NOMO-1 treated with dmso at 0.1 percent for 144 hours (cell line): ENCODE measurements around the gene CACNA1H.
"Not testable (repeated sequence)": the region's sequence is repeated elsewhere in the genome, so short reads cannot be mapped to it uniquely, and the experiment has no call there.

ENCODE experiments used
- DNase-seq: peaks from one replicate; lab custom pipeline; 2025; ENCODE audit not compliant: unreplicated experiment; lab: John Stamatoyannopoulos, UW

The CACNA1H gene

DNA sequence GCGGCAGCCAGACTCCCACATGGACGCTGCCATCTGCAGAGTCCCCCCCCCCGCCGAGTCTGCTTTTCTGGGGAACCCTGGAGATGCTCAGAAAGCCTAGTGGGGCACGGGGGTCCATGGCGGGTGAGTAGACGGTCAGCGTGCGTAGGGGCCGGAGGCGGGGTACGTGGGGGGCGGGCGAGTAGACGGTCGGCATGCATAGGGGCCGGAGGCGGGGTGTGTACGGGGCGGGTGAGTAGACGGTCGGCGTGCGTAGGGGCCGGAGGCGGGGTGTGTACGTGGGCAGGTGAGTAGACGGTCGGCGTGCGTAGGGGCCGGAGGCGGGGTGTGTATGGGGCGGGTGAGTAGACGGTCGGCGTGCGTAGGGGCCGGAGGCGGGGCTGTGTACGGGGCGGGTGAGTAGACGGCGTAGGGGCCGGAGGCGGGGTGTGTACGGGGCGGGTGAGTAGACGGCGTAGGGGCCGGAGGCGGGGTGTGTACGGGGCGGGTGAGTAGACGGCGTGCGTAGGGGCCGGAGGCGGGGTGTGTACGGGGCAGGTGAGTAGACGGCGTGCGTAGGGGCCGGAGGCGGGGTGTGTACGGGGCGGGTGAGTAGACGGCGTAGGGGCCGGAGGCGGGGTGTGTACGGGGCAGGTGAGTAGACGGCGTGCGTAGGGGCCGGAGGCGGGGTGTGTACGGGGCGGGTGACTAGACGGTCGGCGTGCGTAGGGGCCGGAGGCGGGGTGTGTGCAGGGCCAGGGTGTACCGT is 32.7 kb downstream of the CACNA1H start:
- not testable (repeated sequence) for DNase-seq

DNA sequence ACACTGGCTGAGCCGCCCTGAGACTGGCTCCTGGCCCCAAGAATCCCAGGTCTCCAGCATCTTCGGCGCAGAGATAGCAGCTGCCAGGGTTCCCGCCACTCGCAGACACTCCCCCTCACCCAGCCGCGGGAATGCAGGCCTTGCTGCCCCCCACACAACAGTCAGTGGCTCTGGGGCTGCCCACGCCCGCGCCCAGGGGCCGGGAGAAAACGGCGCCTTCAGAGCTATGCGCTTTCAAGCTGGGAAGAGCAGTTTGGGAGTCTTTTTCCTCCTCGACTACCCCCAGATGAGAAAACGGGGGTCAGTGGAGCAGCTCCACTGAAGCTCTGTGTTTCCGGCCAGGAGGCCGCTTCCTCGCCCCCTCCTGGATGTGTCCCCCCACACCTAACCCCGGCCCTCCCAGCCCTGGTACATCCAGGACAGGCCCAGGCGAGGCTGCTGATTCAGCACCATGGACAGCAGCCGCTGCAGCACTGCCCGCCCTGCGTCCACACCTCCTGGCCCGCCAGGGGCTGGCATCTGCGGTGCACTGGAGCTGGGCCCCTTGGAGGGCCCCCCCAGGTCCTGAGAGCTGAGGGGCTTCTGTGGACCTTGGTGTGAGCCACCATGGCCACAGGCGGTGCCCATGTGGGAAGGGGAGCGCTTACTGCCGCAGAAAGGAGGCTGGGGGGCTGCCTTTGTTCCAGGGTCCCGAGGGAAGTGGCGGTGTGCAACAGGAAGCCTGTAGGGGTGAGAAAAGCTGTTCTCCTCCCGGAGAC is 35.7 kb downstream of the CACNA1H start:
- DNase-seq: no peak

DNA sequence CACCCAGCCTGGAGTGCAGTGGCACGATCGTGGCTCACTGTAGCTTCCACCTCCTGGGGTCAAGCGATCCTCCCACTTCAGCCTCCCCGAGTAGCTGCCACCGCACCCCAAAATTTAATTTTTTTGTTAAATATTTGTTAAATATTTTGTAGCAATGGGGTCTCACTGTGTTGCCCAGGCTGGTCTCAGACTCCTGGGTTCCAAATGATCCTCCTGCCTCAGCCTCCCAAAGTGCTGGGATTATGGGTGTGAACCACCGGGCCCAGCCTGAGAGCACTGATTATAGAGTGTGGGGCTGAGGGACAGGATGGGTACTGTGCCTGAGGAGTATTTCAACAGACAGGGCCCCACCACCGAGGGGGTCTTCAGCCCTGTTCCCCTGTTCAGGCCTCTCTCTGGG is 36.5 kb downstream of the CACNA1H start:
- DNase-seq: no peak

DNA sequence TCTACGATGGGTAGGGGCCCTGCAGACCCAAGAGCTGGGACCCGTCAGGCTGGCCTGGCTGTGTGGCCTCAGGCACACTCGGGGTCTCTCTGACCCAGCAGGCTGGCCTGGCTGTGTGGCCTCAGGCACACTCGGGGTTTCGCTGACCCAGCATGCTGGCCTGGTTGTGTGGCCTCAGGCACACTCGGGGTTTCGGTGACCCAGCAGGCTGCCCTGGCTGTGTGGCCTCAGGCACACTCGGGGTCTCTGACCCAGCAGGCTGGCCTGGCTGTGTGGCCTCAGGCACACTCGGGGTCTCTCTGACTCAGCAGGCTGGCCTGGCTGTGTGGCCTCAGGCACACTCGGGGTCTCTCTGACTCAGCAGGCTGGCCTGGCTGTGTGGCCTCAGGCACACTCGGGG is 37.9 kb downstream of the CACNA1H start:
- DNase-seq: not testable (repeated sequence)

DNA sequence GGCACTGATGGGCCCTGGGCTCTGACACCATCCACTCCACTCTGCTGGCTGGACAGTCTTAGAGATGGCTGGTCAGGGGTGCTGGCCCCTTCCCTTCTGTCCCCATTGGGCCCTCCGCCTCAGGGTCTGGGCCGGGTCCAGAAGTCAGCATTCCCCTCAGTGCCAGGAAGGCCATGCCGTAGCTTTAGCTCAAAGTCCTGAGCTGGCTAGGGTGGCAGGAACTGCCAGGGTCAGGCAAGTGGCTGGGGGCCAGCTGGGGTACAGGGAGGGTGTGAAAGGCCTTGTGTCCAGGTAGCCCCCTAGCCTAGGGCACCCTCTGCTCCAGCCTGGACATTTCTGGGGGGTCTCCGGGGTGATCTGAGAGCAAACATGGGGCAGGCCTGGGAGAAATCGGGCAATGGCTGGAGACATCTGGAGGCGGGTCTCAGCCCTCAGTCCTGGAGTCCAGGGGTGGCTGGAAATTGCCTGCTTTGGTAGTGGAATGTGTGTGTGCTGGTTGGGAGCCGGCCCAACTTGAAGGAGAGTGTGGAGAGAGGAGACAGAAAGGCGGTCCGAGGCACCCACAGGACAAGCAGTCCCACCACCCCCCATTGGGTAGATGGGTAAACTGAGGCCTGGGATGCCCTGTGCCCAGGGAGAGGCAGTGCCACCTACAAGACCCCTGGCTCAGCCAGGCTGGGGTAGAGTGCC is 39.6 kb downstream of the CACNA1H start:
- no peak for DNase-seq

DNA sequence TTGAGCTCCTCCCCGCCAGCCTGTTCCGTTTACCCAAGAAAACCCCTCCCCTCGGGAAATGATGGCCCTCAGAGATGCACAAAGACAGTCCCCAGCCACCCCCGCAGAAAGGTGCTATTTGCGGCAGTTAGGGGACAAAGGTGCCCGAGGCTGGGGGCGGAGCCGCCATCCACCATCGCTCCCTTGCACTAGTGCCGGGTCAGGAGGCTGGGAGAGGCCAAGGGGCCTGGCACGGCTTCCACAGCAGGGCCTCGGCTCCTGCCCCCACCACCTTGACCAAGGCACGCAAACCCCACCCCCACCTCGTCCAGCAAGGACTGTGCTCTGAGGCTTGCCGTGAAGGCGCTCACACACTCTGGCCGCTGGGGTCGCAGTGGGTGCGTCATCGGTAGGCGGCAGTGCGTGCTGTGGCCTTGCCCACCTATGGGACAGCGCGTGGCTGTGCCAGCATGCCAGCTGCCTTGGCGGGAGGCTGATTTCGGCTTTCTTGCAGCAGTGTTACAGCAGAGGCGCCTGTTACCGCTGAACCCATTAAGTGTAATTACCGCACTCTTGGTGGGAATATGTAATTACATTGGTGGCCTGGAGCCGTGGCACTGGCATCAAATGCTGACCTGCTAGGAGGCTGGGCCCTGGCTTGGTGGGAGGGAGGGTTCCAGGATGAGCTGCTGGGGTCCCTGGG is 40.4 kb downstream of the CACNA1H start:
- DNase-seq: no peak

DNA sequence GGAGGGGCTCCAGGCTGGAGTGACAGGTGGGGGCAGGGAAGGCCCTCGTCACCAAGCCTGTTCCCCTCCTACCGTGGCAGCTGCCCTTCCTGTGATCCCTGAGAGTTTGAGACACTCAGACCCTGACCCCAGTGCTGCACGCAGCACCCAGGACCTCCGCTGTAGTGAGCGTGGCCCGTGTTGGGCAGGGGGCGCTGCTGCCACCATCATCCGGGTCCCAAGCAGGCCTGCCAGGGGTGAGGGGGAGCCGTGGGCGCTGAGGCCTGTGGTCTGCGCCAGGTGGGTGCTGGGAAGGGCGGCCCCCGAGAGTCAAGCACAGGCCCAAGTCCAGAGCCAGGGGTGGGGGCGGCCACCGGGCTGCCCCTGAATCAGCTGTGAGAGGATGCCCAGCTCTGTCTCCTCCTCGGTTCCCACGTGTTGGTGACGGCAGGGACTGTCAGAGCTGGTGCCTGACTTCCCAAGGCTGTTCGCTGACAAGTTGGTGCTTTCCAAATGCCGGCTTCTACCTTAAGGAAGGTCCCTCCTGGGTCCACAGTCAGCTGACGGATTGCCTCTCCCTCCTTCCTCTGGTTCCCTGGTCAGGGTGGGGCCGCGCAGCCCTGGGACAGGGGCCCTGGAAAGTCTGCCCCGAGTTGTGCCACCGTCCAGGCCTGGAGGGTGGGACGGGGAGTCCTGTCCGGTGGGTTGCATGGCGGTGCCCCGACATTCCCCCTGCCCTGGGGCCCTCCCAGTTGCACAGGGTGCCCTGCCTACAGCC is 41.1 kb downstream of the CACNA1H start:
- no peak for DNase-seq

DNA sequence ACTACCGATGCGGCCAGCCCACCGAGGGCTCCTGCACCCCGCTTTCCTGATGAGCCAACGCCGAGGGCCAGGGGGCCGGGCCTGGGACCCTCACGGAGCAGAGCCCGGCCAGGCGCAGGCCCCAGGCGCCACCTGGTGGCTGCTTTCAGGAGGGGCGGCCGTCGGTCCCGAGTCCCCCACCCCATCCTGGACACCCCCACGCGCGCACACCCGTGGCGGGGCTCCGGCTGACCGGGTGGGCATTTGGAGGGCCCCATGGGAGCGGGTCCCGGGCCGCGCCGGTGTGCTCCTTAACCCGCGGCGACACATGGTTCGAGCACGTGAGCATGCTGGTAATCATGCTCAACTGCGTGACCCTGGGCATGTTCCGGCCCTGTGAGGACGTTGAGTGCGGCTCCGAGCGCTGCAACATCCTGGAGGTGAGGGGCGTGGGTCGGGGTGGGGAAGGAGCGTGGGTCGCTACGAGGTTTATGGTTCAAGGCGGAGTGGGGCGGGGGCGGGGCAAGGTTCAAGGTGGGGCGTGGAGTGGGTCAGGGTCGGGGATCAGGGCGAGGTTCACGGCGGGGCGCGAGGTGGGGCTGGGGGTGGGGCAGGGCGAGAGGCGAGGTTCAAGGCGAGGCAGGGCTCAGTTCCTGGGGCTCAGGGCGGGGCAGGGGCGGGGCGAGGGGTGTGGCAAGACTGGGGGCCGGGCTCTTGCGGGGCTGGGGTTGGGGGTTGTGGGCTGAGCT is 41.9 kb downstream of the CACNA1H start:
- DNase-seq: no peak

DNA sequence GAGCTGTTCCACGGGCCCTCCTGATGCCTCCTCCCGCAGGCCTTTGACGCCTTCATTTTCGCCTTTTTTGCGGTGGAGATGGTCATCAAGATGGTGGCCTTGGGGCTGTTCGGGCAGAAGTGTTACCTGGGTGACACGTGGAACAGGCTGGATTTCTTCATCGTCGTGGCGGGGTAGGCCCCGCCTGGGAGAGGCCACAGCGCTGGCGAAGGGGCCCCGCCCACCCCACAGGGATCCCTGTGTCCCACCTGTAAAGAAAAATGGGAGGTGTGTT is 42.4 kb downstream of the CACNA1H start:
- no peak for DNase-seq

DNA sequence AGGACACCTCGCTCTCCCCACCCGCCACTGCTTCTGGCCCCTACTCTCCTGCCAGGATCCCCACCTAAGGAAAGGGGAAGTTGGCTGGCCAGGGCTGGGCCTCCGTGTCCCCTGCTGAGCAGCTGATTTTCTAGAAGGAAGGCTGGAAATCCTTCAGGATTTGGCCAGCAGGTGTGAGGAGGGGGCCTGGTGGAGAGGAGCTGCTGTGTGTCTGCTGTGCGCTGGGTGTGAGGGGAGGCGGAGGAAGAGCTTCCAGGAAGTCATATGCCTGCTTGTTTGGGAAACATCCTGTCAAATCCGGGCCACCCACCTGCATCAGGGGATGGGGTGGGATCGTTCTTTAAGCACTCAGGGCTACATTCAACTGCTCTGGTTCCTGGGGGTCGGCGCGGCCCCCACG is 43.6 kb downstream of the CACNA1H start:
- no peak for DNase-seq

DNA sequence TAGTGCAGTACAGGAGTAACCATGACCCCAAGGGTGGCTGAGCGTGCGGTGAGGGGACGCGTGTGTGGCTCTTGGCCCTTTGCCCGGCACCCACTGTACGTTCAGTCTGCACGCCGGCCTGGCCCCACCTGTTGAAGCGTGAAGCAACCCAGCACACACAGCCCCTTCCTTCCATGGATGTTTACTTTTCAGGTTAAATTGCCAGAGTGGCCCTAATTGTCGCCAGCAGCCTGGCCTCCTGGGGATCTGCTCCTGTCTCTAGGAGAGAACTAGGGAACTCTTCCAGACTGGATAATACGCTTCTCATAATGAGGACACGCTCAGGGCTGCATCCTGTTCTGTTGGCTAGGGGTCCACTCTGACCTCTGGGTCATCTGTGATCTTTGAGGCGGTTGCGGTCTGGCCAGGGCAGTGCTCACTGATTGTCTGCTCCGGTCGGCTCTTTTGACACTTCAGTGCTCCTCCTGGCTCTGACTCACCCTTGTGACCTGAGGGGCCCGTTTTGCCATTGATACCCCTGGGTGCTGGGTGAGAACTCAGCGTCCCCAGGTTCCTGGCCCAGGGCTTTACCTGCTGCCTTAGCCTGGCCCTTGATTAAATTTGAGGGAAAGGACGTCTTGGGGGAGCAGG is 44.4 kb downstream of the CACNA1H start:
- DNase-seq: no peak

DNA sequence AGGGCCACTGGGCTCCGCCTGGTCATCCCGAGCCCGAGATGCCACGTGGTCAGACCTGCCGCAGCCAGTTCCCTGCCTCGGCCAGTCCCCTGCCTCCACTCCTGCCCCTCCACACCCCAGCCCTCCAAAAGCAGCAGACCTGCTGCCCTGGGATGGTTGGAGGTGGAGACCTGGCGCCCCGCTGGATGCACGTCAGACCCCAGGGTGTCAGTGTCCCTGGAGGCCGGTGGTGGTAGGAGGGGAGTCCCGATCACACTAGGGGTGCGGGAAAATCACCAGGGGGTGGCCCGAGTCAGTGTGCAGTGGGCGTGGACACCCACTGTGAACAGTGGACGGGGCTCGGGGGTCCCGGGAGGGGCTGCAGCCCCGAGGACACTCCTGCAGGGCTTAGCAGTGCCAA is 45.3 kb downstream of the CACNA1H start:
- no peak for DNase-seq

DNA sequence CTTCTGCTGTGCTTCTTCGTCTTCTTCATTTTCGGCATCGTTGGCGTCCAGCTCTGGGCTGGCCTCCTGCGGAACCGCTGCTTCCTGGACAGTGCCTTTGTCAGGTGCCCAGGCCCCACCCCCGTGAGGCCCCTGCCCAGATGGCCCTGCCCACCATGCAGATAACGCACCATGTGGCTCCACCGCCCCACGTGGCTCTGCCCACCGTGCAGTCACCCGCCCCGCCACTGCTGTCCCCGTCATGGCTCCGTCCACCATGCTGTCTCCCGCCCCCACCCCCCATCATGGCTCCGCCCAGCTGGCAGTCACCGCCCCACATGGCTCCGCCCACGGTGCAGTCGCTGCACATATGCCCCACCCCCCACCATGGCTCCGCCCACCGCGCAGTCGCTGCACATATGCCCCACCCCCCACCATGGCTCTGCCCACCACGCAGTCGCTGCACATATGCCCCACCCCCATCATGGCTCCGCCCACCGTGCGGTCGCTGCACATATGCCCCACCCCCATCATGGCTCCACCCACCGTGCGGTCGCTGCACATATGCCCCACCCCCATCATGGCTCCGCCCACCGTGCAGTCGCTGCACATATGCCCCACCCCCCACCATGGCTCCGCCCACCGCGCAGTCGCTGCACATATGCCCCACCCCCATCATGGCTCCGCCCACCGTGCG is 45.9 kb downstream of the CACNA1H start:
- DNase-seq: not testable (repeated sequence)

DNA sequence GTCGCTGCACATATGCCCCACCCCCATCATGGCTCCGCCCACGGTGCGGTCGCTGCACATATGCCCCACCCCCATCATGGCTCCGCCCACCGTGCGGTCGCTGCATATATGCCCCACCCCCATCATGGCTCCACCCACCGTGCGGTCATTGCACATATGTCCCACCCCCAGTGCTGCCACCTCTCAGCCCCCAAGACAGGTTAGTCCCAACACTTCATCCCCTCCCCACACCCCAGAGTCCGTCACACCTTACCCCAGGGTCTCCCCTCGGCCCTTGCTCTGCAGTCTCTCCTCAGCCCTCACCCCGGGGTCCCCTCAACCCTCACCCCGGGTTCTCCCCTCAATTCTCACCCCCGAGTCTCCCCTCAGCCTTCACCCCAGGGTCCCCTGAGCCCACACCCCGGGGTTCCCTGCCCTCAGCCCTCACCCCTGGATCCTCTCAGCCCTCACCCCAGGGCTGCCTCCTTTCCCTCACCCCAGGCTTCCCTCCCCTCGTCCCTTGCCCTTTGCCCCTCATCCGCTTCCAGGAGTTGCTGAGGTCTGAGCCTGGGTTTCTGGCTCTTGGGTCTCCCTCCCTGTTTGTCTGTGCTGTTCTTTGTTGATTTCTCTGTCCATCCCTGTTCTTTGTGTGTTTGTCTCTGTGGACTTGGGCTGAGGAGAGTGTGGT is 46.6 kb downstream of the CACNA1H start:
- no peak for DNase-seq

DNA sequence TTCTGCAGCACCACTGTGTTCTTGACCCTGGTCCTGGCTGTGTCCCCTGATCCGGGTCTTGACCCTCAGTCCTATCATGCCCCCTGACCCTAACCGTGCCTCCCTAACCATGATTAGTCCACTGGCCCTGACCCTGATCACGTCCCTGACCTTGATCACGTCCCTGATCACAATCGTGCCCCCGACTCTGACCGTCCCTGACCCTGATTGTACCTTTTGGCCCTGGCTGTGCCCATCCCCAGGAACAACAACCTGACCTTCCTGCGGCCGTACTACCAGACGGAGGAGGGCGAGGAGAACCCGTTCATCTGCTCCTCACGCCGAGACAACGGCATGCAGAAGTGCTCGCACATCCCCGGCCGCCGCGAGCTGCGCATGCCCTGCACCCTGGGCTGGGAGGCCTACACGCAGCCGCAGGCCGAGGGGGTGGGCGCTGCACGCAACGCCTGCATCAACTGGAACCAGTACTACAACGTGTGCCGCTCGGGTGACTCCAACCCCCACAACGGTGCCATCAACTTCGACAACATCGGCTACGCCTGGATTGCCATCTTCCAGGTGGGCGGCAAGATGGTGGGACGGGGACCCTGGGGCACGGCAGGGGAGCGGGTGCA is 47.2 kb downstream of the CACNA1H start:
- DNase-seq: no peak

DNA sequence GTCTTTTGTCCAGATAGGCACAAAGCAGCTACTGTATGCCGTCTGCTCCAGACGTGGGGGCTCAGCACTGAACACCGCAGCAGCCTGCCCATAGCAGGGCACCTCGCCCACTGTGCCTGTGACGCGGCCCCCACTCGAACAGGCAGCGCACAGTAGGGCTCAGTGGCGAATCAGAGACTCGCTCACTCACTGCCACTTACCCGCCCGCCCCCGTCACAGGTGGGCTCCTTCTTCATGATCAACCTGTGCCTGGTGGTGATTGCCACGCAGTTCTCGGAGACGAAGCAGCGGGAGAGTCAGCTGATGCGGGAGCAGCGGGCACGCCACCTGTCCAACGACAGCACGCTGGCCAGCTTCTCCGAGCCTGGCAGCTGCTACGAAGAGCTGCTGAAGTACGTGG is 48.5 kb downstream of the CACNA1H start:
- DNase-seq: no peak

DNA sequence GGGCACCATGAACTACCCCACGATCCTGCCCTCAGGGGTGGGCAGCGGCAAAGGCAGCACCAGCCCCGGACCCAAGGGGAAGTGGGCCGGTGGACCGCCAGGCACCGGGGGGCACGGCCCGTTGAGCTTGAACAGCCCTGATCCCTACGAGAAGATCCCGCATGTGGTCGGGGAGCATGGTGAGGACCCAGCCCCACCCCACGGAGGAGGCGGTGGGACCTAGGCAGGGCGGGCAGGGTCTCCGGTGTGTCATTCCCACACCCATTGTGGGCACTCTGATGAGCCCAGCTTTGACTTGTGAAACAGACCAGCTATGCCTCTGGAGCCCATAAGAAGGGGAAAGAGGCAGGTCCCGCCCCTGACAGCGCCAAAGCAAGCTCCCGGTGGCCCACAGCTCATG is 49.4 kb downstream of the CACNA1H start:
- no peak for DNase-seq

DNA sequence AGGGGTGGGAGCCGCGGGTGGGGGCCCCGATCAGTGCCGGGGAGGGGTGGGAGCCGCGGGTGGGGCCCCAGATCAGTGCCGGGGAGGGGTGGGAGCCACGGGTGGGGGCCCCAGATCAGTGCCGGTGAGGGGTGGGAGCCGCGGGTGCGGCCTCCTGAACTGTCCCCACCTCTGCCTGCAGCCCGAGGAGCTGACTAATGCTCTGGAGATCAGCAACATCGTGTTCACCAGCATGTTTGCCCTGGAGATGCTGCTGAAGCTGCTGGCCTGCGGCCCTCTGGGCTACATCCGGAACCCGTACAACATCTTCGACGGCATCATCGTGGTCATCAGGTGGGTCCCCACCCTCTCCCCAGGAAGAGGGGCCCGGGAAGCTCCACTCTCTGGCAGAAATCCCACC is 52.0 kb downstream of the CACNA1H start:
- no peak for DNase-seq
